ENCODE measurements around the gene CERS3.

DNA sequence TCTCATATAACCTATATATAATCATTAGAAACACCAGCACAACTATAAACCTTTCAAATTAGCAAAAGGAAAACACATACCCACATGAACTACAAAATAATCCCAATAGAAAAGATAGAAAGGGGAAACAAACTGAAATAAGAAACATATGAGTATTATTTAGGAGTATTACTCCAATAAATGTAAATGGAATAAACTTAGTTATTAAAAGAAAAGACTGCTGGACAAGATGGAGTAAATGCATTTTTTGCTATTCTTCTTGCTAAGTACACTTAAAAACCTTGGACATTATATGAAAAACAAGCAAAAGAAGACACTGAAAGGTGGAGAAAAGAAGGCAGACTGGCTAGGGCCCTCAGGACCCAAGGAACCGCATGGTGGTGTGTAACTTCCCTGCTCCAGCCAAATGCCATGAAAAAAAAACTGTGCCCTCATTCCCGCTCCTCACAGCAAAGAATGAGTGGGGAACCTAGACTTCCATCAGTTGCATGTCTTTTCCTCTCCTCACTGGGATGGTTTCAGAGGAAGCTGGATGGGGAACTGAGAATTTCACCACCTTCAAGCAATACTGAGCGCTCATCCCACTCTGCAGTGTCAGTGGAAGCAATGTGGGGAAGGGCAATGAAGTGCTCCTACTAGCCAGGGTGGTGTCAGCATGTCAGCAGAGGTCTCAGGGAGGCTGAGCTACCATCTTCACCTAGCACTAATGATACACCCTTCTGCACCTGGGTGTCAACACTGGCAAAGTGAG, 143.3 kb downstream of the CERS3 start:
- TF ChIP-seq, protein P1, sequence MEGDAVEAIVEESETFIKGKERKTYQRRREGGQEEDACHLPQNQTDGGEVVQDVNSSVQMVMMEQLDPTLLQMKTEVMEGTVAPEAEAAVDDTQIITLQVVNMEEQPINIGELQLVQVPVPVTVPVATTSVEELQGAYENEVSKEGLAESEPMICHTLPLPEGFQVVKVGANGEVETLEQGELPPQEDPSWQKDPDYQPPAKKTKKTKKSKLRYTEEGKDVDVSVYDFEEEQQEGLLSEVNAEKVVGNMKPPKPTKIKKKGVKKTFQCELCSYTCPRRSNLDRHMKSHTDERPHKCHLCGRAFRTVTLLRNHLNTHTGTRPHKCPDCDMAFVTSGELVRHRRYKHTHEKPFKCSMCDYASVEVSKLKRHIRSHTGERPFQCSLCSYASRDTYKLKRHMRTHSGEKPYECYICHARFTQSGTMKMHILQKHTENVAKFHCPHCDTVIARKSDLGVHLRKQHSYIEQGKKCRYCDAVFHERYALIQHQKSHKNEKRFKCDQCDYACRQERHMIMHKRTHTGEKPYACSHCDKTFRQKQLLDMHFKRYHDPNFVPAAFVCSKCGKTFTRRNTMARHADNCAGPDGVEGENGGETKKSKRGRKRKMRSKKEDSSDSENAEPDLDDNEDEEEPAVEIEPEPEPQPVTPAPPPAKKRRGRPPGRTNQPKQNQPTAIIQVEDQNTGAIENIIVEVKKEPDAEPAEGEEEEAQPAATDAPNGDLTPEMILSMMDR (conservative IDR thresholded peaks at IDR 0.05), result no peak
- TF ChIP-seq ZFX (IDR thresholded peaks at IDR 0.05), result no peak

Measured in C4-2B (cell line).